ENCODE results near the gene PSMB4.
A peak's percentile ranks its signal among the peaks of the same experiment; 100 is the strongest.
"Not testable (repeated sequence)": the region's sequence is repeated elsewhere in the genome, so short reads cannot be mapped to it uniquely, and the experiment has no call there.

Gene PSMB4

GRCh38 chr1:151399324-151400171, at the start of gene PSMB4:
Gene PSMB4, plus strand, starts transcription at chr1:151399573. Its CDS starts 15 bp downstream, at chr1:151399588.
- peak; percentile 68 for DNase-seq (ENCODE audit: low read depth)

GRCh38 chr1:151350323-151350722, 49.0 kb upstream of the PSMB4 start:
- DNase-seq (ENCODE audit: low read depth): not testable (repeated sequence)

GRCh38 chr1:151352021-151352718, 47.2 kb upstream of the PSMB4 start:
- DNase-seq (ENCODE audit: low read depth): no peak

GRCh38 chr1:151356696-151357095, 42.7 kb upstream of the PSMB4 start:
- no peak for DNase-seq (ENCODE audit: low read depth)

GRCh38 chr1:151361883-151362282, 37.5 kb upstream of the PSMB4 start:
- no peak for DNase-seq (ENCODE audit: low read depth)

DNA sequence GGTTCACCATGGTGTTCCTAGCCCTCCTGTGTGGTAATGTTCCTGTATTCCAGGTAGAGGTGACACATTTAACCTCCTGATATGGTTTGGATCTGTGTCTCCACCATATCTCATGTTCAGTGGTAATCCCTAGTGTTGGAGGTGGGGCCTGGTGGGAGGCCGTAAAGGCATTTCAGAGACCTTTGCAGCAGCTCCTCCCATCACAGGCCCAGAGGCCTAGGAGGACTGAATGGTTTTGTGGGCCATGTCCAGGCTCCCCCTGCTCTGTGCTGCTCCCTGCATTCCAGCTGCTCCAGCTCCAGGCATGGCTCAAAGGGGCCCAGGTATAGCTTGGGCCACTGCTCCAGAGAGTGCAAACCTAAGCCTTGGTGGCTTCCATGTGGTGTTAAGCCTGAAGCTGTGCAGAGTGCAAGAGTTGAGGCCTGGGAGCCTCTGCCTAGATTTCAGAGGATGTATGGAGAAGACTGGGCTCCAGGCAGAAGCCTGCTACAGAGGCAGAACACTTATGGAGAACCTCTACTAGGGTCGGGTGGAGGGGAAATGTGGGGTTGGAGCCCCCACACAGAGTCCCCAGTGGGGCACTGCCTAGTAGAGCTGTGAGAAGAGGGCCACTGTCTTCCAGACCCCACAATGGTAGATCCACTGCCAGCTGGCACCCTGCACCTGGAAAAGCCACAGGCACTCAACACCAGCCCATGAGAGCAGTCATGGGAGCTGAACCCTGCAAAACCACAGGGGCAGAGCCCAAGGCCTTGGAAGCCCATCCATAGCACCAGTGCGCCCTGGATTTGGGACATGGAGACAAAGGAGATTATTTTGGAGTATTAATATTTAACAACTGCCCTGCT, 36.8 kb upstream of the PSMB4 start:
- DNase-seq (ENCODE audit: low read depth): no peak

- DNase-seq (ENCODE audit: low read depth): no peak
Observed at GRCh38 chr1:151364996-151365395, 34.4 kb upstream of the PSMB4 start.

DNA sequence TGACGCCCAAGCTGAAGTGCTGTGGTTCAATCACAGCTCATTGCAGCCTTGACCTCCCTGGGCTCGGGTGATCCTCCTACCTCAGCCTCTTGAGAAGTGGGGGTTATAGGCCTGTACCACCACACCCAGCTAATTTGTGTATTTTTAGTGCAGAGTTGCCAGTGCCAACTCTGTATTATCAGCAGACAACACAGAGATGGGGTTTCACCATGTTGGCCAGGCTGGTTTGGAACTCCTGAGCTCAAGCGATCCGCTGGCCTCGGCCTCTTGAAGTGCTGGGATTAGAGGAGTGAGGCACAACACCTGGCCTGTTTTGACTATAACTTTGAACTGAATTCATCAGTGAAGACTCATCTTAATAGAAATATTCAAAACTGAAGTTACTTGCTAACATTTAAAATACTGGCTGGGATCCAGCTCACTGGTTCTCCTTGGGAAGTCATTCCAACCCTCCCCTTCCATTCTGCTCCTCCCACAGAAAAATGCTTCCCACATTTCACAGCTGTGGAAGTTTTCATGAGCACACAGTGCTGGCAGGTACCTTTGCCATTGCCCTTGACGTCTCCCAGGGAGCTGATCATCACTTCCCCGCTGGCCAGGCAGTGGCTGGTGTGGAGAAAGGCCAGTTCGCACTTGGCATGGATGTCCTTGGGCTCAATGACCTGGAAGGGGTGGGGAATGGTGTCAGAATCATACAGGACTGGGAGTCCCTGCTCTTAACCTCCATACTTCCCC, 31.5 kb upstream of the PSMB4 start:
- no peak for DNase-seq (ENCODE audit: low read depth)

GRCh38 chr1:151368393-151369301, 30.7 kb upstream of the PSMB4 start:
- DNase-seq (ENCODE audit: low read depth): no peak

- no peak for DNase-seq (ENCODE audit: low read depth)
Observed at GRCh38 chr1:151369302-151369610, 30.1 kb upstream of the PSMB4 start.

DNA sequence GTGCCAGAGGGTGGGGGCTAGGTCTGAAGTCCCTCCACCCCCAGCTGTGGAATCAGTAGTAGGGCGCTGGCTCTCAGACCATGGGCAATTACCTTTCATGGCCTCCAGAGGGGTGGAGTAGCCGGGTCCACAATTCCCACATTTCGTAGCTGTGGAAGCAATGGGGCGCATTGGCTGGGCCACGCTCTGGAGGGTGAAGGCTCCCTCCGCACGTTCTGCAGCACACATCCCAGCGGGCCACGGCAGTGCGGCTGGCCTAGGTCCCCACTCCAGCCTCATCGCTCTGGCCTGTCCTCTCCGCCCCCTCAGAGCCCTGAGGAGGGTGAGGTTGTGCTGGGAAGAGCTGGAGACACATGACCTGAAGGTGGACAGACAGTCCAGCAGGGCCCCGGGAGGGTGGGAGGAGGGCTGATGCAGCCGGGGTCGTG, 29.7 kb upstream of the PSMB4 start:
- no peak for DNase-seq (ENCODE audit: low read depth)

- no peak for DNase-seq (ENCODE audit: low read depth)
Observed at GRCh38 chr1:151370211-151370911, 29.0 kb upstream of the PSMB4 start.

GRCh38 chr1:151371370-151372057, 27.9 kb upstream of the PSMB4 start:
- no peak for DNase-seq (ENCODE audit: low read depth)

DNA sequence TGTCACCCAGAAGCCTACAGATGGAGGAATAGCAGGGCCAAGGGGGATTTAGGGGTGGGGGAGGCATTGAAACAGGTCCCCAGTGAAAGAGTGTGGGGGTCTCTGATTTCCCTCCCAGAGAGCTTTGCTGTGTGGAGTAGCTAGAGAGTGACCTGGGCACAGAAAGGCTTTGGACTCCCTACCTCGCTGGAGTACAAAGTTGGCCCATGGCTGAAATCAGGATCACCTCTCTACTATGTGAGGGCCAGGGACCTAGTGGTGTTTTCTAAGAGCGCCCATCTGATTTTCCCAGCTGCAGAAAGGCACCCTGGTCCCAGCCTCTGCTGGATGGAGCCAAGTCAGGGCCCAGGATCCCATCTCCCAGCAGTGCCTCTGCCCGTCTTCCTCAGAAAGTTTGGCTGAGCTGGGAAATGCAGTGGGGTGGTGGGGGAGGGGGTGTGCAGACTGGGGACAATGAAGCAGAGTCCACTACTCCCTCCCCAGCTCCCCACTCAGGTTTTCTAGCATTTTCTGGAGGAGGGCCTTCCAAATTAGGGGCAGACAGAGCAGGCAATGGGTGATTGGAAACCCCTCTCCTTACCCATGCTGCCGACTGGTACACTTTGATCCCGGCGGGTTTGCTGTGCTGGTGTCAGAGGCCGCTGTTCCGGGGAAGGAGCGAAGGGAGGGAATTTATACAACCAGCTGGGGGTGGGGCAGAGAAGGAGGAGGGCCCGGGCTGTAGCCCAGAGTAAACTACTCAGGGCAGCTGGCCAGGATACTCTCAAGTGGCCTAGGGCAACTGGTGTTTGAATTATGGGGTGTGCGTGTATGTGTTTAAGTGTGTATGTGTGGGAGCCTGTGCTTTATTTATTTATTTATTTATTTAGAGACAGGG, 27.1 kb upstream of the PSMB4 start, which contains the start of gene SELENBP1:
Gene SELENBP1 (minus strand): TSS at position 648 of the 877 bp plus-strand sequence. CDS start 64 bp downstream, at position 584.
- no peak for DNase-seq (ENCODE audit: low read depth)

- no peak for DNase-seq (ENCODE audit: low read depth)
Observed at GRCh38 chr1:151373196-151373595, 26.2 kb upstream of the PSMB4 start.

GRCh38 chr1:151377150-151377884, 22.1 kb upstream of the PSMB4 start:
- no peak for DNase-seq (ENCODE audit: low read depth)

DNA sequence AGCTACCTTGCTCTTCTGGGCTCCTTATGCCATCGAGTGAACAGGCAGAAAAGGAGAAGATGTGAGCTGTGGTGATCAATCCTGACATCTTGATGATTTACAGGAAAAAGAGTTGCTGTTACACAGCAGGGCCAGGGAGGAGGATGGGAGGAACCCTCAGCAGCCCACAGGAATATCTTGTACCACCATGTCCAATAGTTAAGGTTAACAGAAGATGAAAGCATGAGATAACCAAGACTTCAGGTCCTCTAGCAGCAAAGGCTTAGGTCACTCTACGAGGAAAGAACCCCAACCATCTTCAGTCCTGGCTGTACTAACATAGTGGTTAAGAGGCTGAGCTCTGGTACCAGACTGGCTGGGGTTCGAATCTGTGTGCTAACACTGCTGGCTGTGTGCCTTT, 14.8 kb upstream of the PSMB4 start:
- no peak for DNase-seq (ENCODE audit: low read depth)

GRCh38 chr1:151386002-151386401, 13.4 kb upstream of the PSMB4 start:
- DNase-seq (ENCODE audit: low read depth): no peak
